Spleen (tissue), 7 donors: ENCODE data around the gene PLXND1.

Source experiments
- POLR2A ChIP-seq, 3 donors: fragments of 450-650 bp; IDR thresholded peaks; one replicate each; pipeline ENCODE4 v1.5.1; 2017; ENCODE audit warnings: antibody characterized with exemption in 3 of 3, mild to moderate bottlenecking in 1 of 3
- POLR2AphosphoS5 ChIP-seq, 3 donors: sonication (generic); formaldehyde crosslinking; IDR thresholded peaks; one replicate each; pipeline ENCODE4 v1.5.1; 2017; ENCODE audit warnings: antibody characterized with exemption in 3 of 3
- TF ChIP-seq, protein P1 (sequence below), 11 experiments: fragments of 200-600 bp in 7 of 11; fragments of 450-650 bp in 4 of 11; sonication (generic) in 4 of 11; IDR thresholded peaks in 8 of 11; conservative IDR thresholded peaks in 3 of 11; 1 replicate in 7 of 11; 2 replicates in 4 of 11; pipeline versions ENCODE4 v1.4.0 to v1.8.0; 2016 to 2021; ENCODE audit warnings: antibody characterized with exemption in 11 of 11, inconsistent platforms in 4 of 11, mild to moderate bottlenecking in 1 of 11
- donor health status: DM: no; HTN: no; CAD: no; lungs with moderate emphysema.
- donor health status: DM: no; HTN: no; CAD: no.
- donor health status: DM: no; HTN: no; CAD: no.

DNA sequence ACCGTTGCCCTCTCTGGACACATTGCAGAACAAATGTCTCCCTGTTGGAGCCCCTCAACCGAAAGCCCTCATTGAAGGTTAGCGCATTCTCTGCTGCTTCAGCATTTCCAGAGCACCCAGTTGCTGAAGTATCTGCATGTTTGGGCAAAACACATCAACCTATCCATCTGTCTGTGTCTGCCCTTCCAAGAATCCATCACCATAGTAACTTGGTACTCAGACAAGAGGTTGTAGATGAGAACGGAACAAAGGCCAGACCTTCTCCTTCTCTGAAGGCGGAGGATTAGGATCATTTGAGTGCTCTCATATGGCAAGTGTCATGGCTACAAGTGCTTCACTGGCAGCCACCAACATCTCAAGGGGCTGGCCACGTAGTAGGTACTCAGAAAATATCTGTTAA is 101.1 kb downstream of the PLXND1 start:
- no peak for TF ChIP-seq POLR2A (IDR thresholded peaks at IDR 0.05)
- TF ChIP-seq, protein P1, sequence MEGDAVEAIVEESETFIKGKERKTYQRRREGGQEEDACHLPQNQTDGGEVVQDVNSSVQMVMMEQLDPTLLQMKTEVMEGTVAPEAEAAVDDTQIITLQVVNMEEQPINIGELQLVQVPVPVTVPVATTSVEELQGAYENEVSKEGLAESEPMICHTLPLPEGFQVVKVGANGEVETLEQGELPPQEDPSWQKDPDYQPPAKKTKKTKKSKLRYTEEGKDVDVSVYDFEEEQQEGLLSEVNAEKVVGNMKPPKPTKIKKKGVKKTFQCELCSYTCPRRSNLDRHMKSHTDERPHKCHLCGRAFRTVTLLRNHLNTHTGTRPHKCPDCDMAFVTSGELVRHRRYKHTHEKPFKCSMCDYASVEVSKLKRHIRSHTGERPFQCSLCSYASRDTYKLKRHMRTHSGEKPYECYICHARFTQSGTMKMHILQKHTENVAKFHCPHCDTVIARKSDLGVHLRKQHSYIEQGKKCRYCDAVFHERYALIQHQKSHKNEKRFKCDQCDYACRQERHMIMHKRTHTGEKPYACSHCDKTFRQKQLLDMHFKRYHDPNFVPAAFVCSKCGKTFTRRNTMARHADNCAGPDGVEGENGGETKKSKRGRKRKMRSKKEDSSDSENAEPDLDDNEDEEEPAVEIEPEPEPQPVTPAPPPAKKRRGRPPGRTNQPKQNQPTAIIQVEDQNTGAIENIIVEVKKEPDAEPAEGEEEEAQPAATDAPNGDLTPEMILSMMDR (IDR thresholded peaks at IDR 0.05 in 8 of 11, conservative IDR thresholded peaks at IDR 0.05 in 3 of 11): no peak
- no peak for TF ChIP-seq POLR2AphosphoS5 (IDR thresholded peaks at IDR 0.05)
